Aorta (tissue), 5 donors: ENCODE data around the gene PSMD14. TPM values are rescaled to one million over a fixed set of nuclear protein-coding genes. Genes with fewer than 3 reads are reported as not detected.

Experiments used
- ATAC-seq: fragments of 200-7000 bp; cut with Tn5 transposase; one replicate; pipeline ENCODE4 v1.9.1; 2022; ENCODE audit warnings: moderate library complexity; ENCODE audit not compliant: low FRiP score
- DNase-seq, 2 donors: peaks; one replicate each; pipeline ENCODE4 v3.0.0-alpha.2; 2020
- H3K27ac ChIP-seq, 2 donors: one replicate each; pipeline ENCODE4 v1.5.1; 2013; ENCODE audit warnings: low read length in 2 of 2, mild to moderate bottlenecking in 2 of 2, moderate library complexity in 2 of 2, control low read depth in 1 of 2, inconsistent platforms in 1 of 2, low read depth in 1 of 2
- H3K27me3 ChIP-seq, 2 donors: one replicate each; pipeline ENCODE4 v1.6.1; 2013; ENCODE audit warnings: control low read depth in 1 of 2, low read length in 1 of 2, mild to moderate bottlenecking in 1 of 2, moderate library complexity in 1 of 2; ENCODE audit not compliant: insufficient read depth in 2 of 2, control insufficient read depth in 1 of 2
- H3K36me3 ChIP-seq, 2 donors: one replicate each; pipeline ENCODE4 v1.6.1; 2013; ENCODE audit warnings: control low read depth in 1 of 2, low read length in 1 of 2, mild to moderate bottlenecking in 1 of 2; ENCODE audit not compliant: insufficient read depth in 2 of 2, control insufficient read depth in 1 of 2
- H3K4me1 ChIP-seq, 2 donors: one replicate each; pipeline ENCODE4 v1.6.1; 2013; ENCODE audit warnings: low read length in 2 of 2, control low read depth in 1 of 2, mild to moderate bottlenecking in 1 of 2, moderate library complexity in 1 of 2; ENCODE audit not compliant: insufficient read depth in 2 of 2, control insufficient read depth in 1 of 2
- H3K4me3 ChIP-seq, 2 donors: one replicate each; pipeline ENCODE4 v1.5.1; 2013; ENCODE audit warnings: low read length in 2 of 2, control low read depth in 1 of 2, mild to moderate bottlenecking in 1 of 2
- H3K9me3 ChIP-seq: one replicate; pipeline ENCODE4 v1.6.1; 2013; ENCODE audit warnings: mild to moderate bottlenecking, low read length; ENCODE audit not compliant: control insufficient read depth
- WGBS, 2 donors: extraction: QIAGEN DNeasy Blood & Tissue Kit; methylation state at CpG; one replicate each; pipeline ENCODE4 v1.1.7; 2013; 5-methylcytosine and 5-hydroxymethylcytosine counted together
- intact Hi-C, 2 donors: fragments of 100-400 bp; cut with DNase I; formaldehyde crosslinking; loops; one replicate each; pipeline versions ENCODE4 v1.14.2 to v1.15.0; 2022
- polyA plus RNA-seq, 2 donors: library from polyadenylated mRNA; stranded (reverse); fragments of 200-250 nt; gene quantifications; one replicate each; pipeline ENCODE4 v1.2.3, GENCODE V29; 2013
- total RNA-seq, 2 donors: library from RNA; stranded (reverse); fragmentation: NEBNext Ultra II Directional; extraction: Animal tissue kit (Norgen Biotek cat#: 25700); gene quantifications; one replicate each; pipeline ENCODE4 v1.2.1, GENCODE V29; 2021
- donor health status: healthy with polysubstance abuse.
- donor health status: Bipolar disorder and iron deficiency.
- donor health status: DM: no; HTN: no; CAD: no.
- donor health status: DM: no; HTN: no; CAD: no.
- donor health status: DM: yes; HTN: yes; CAD: no.

PSMD14 gene
- total and polyA plus RNA-seq, 4 donors = 21.0 to 47.7 (median 29.4) TPM

DNA sequence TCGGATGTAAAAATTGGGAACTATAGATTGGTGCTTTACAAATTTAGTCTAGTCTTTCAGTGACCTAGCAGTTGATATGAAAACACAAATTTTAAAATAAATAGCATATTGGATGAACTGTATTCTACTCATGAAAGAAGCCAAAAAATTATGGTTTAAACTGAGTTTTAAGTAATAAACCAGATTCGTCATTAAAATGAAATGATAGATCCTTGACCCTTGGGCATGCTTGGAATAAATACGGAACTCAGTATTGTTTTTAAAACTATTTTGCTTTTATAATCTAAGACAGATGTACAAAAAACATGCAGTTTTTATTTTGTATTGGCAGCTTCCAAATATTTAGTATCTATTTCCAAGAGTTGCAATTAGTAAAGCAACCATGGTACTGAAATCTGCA, 73.3 kb downstream of the PSMD14 start:
- ATAC-seq (no peak), DNase-seq (no peak)
- Histone ChIP-seq H3K4me1 (no peaks in the 10 kb centered on the region), H3K27ac (no peak overlapping the region), H3K27me3 (no peaks in the 10 kb centered on the region), H3K4me3 (no peak overlapping the region), H3K9me3 (no peaks in the 10 kb centered on the region), H3K36me3 (no peaks in the 10 kb centered on the region)
- intact Hi-C loops = no loop called here
- 98% methylated on average over 3 of the region's 3 CpGs for WGBS, 2 donors

DNA sequence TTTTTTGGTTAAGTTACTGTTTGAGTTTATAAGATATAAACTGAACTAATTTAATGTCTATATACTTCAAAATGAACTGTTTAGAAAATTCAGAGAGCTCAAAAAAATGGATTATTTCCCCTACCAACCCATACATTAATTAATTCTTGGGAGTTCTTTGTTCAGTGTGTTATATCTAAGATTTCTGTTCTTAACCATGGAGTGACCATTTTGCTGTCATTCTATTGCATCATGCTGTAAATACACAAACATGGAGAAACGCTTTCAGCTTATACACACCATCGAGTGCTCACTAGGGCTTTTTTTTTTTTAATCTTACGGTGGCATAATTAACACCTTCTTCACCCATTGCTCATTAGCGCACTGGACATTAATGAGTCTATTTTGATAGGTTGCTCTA, 74.5 kb downstream of the PSMD14 start:
- DNase-seq (no peak), ATAC-seq (no peak)
- Histone ChIP-seq H3K27me3 (no peaks in the 10 kb centered on the region), H3K4me1 (no peaks in the 10 kb centered on the region), H3K36me3 (no peaks in the 10 kb centered on the region), H3K9me3 (no peaks in the 10 kb centered on the region), H3K4me3 (no peak overlapping the region), H3K27ac (no peak overlapping the region)
- 94 to 97% methylated on average over 4 of the region's 4 CpGs for WGBS, 2 donors
- intact Hi-C loops = no loop called here

DNA sequence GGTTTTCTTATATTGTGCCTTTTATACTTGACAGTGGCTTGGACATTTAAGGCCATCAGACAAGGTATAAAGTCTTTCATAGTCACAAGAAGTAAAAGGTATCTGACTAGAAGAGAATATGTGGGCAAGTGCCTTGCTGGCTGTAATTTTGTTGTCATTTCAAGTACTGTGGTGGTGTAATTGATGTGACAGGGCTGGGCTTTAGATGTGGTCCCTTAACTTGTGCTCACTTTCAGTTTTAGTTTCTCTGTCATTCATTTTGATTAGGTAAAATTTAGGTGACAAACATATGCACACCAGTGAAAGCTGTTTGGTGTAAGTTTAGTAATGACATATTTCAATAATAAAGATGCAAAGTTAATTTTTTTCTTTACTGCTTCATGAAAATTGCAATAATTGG, 76.6 kb downstream of the PSMD14 start:
- Histone ChIP-seq H3K9me3 (no peaks in the 10 kb centered on the region), H3K4me3 (no peak overlapping the region), H3K4me1 (no peaks in the 10 kb centered on the region), H3K27me3 (no peaks in the 10 kb centered on the region), H3K36me3 (no peaks in the 10 kb centered on the region), H3K27ac (no peak overlapping the region)
- intact Hi-C loops = no loop called here
- ATAC-seq (no peak), DNase-seq (no peak)

DNA sequence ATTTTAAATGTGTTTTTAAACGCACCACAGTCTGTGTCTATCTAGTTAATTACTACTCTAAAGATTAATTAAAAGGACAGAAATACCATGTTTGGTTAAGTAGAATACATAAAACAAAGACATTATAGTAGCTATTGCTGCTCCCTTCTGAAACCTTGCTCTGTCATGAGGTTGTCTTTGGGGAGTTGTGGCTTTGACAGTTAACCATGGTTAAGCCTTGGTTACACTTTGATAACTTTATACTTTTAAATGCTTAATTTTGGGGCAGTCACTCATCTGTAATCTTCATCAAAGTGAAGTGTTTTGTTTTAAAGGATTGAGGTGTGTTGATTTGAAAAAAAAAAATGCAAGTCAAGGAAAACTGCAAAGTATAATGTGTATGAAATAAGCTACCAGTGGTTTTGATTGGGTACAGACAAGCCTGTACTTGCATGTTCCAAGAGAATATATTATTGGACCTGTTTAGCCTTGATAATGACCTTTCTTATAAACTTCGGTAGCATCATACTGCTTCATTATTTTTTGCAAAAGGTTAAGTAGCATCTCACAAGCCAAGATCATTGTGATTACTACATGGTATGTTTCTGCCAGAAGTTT, 78.1 kb downstream of the PSMD14 start:
- ATAC-seq = no peak
- Histone ChIP-seq H3K36me3 (no peaks in the 10 kb centered on the region), H3K27ac (no peak overlapping the region), H3K9me3 (no peaks in the 10 kb centered on the region), H3K4me3 (no peak overlapping the region), H3K4me1 (no peaks in the 10 kb centered on the region), H3K27me3 (no peaks in the 10 kb centered on the region)
- intact Hi-C loops = no loop called here
- DNase-seq = no peak
- WGBS, 2 donors = 97% methylated on average over 2 of the region's 2 CpGs

DNA sequence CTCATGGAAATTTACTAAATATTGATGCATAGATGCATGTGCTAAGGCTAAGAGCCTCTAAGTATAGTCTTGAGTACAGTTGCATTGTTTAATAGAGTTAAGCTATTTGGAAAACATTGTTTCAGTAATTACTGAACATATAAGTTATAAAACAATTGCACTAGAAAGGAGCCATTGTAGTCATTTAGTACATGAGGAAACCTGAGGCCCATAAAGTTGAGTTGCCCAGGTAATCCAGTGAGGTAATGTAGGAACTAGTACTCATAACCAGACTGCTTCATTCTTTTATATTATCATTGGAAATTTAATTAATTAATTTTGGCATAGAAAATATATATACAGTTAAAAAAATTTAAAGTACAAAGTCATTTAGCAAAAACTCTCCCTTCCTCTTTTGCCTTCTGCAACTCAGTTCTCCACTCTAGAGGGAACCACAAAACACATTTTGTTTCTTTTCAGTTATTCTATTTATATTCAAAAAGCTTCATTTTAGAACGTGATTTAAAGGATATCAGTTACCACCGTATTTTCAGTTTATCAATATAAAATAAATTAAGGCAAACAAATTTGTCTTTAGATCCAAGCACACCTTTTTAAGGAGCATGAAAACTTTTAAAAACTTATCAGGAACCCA, 80.0 kb downstream of the PSMD14 start:
- intact Hi-C loops = no loop called here
- H3K4me1 ChIP-seq = no peaks in the 10 kb centered on the region
- no peaks in the 10 kb centered on the region for H3K9me3 ChIP-seq
- DNase-seq = no peak
- no peak for ATAC-seq
- WGBS, 2 donors = 92 to 93% methylated on average over 2 of the region's 2 CpGs
- H3K36me3 ChIP-seq = no peaks in the 10 kb centered on the region
- no peaks in the 10 kb centered on the region for H3K27me3 ChIP-seq
- no peak overlapping the region for H3K4me3 ChIP-seq
- no peak overlapping the region for H3K27ac ChIP-seq

DNA sequence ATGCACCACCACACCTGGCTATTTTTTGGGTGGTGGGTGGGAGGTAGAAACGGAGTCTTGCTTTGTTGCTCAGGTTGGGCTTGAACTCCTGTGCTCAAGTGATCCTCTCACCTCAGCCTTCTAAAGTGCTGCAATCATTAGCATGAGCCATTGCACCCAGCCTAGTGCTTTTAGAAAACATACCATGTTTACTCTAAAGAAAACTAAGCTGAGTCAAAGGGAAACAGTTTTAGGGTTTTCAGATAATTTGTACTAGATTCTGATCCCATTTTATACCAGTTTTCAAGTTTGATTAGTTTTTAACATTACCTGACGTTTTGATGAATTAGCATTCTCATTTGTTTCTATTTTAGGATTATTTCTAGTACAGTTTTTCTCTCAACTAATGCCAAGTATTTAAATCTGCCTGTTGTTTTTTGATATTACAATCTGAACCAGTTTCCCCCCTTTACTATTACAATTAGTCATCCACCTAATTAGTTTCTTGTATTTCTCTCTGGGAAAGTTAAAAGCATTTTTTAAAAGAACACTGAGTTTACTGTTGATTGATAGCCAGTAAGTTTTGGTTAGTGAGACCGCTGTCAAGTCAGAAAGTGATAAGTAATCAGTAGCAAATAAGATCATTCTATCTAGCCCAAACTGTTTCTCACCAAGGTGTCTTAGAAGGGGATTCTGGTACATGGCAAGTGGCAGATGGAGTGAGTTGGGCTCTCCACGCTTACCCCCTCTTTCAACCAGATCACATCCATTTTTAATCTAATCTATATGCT, 83.7 kb downstream of the PSMD14 start:
- intact Hi-C loops = no loop called here
- Histone ChIP-seq H3K9me3 (no peaks in the 10 kb centered on the region), H3K4me3 (no peak overlapping the region), H3K27me3 (no peaks in the 10 kb centered on the region), H3K4me1 (no peaks in the 10 kb centered on the region), H3K27ac (no peak overlapping the region), H3K36me3 (peaks cover 0 to 4% of the 10 kb centered on the region in 2 donors)
- DNase-seq (no peak), ATAC-seq (no peak)
- WGBS, 2 donors = 92% methylated on average over 4 of the region's 4 CpGs

DNA sequence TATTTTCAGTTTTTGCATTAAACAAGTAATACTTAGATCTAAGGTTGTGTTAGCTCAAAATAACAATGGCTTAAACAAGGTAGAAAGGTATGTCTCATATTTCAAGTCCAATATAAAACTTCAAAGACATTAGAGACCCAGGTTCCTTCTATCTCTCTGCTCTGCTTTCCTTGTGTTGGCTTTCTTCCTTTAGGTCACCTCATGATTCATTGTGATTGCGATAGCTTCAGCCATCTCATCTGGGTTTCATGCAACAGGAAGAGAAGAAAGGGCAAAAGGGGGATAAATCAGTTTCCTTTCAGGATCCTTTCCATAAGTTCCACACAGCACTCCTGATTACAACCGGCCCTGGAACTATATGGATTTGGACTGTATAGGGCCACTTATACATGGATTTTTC, 91.9 kb downstream of the PSMD14 start:
- 95 to 98% methylated on average over 2 of the region's 2 CpGs for WGBS, 2 donors
- H3K27me3 ChIP-seq = no peaks in the 10 kb centered on the region
- H3K4me3 ChIP-seq = no peak overlapping the region
- intact Hi-C loops = no loop called here
- no peak overlapping the region for H3K27ac ChIP-seq
- H3K4me1 ChIP-seq = no peaks in the 10 kb centered on the region
- DNase-seq = no peak
- H3K9me3 ChIP-seq = no peaks in the 10 kb centered on the region
- no peak for ATAC-seq
- H3K36me3 ChIP-seq = peaks cover 0 to 6% of the 10 kb centered on the region in 2 donors

DNA sequence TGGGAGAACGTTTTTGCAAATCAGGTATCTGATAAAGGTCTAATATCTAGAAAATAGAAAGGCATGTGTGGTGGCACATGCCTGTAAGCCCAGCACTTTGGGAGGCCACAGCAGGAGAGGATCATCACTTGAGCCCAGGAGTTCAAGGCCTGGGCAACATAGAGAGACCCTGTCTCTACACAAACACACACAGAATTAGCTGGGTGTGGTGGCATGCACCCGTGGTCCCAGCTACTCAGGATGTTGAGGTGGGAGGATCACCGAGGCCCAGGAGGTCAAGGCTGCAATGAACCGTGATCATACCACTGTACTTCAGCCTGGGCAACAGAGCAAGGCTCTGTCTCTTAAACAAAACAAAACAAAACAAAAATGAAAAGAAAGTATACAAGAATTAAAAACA, 94.1 kb downstream of the PSMD14 start:
- intact Hi-C loops = no loop called here
- H3K4me3 ChIP-seq = no peak overlapping the region
- WGBS, 2 donors = 89 to 95% methylated on average over 4 of the region's 4 CpGs
- no peaks in the 10 kb centered on the region for H3K9me3 ChIP-seq
- peaks cover 0 to 2% of the 10 kb centered on the region in 2 donors for H3K36me3 ChIP-seq
- no peak overlapping the region for H3K27ac ChIP-seq
- H3K4me1 ChIP-seq = no peaks in the 10 kb centered on the region
- H3K27me3 ChIP-seq = no peaks in the 10 kb centered on the region
- DNase-seq (no peak), ATAC-seq (no peak)

DNA sequence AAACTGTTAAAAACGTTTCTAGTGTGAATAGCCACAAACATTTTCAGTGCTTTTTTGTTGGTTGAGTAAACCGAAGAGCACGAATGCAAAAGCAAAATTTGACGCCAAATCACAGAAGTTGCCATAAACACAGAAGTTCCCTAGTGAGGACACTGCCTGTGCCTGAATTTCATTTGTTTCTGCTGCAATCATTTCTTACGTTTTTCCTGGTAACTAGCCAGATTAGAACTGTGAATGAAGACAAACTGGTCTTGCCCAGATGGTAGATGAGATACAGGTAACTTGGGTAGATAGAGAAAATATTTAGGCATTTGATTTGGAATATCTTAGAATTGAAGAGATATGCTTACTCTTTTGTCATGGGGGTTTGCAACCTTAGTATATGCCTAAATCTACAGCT, 98.1 kb downstream of the PSMD14 start:
- WGBS, 2 donors = 76 to 81% methylated on average over 5 of the region's 5 CpGs
- no peak for ATAC-seq

More for the DNA sequence above, 98.1 kb downstream of the PSMD14 start:
- no peak overlapping the region for H3K4me3 ChIP-seq
- H3K36me3 ChIP-seq = peaks cover 0 to under 1% of the 10 kb centered on the region in 2 donors
- H3K27ac ChIP-seq = no peak overlapping the region
- H3K4me1 ChIP-seq = no peaks in the 10 kb centered on the region
- no peaks in the 10 kb centered on the region for H3K9me3 ChIP-seq
- no peak for DNase-seq
- intact Hi-C loops = no loop called here
- H3K27me3 ChIP-seq = no peaks in the 10 kb centered on the region
